CD4-positive, alpha-beta T cell treated with Interferon alpha-2 for 1 hour (primary cell): ENCODE data around the gene TLL2.

Experiments
- DNase-seq, 2 donors: peaks; one replicate each; pipeline ENCODE4 v3.0.0-alpha.2; 2020 to 2022

The TLL2 gene

DNA sequence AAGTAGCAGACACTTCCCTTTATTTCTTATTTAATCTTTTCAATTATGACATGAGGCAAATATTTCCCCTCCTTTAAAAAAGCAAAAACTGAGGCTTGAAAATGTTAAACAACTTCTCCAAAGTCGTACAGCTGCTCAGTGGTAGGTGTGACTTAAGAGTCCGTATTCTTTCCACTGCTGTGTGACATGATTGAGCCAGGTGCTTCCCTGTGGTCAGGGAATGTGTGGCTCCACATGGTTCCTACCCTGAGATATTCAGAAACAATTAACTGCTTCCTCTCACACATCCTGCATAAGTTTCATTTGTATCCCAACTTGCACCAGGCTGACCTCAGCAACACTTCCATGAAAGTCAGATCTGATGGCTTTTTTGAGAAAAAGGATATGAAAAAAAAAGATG is 168.5 kb downstream of the TLL2 start:
- DNase-seq = no peak

DNA sequence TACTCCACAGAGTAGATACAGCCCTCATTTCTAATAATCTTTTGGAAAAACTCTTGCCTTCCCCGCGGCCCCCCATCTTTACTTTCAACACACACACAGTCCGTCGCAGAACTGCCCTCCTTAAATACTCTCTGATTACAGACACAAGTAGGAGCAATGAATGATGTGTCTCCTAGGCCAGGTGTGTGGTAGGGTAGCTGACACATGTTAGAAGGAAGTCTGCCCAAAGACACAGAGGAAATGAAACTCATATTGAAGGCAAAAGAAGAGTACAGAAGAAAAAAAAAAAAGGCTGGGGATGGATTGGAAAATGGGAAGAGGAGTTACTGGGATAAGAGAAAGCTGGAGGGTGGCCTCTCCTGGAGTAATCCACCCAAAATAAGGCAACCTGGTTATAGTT is 169.5 kb downstream of the TLL2 start:
- DNase-seq = no peak

DNA sequence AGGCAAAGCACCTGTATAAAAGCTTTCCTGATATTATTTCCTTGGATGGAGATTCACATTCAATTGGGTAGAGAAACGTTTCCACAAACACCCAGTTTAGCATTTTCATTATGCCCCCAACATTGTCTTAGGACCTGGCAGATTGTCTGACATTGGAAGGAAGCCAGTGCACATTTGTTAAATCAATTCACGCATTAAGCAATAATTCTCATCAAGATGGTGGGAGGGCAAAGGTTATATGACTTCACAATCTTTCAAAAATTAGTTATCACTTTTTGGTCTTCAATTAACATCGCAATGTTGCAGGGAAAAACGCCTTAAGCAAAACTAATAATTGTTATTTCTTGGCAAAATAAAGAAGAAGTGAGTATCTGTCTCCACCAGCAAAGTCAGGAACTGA is 171.3 kb downstream of the TLL2 start:
- no peak for DNase-seq

DNA sequence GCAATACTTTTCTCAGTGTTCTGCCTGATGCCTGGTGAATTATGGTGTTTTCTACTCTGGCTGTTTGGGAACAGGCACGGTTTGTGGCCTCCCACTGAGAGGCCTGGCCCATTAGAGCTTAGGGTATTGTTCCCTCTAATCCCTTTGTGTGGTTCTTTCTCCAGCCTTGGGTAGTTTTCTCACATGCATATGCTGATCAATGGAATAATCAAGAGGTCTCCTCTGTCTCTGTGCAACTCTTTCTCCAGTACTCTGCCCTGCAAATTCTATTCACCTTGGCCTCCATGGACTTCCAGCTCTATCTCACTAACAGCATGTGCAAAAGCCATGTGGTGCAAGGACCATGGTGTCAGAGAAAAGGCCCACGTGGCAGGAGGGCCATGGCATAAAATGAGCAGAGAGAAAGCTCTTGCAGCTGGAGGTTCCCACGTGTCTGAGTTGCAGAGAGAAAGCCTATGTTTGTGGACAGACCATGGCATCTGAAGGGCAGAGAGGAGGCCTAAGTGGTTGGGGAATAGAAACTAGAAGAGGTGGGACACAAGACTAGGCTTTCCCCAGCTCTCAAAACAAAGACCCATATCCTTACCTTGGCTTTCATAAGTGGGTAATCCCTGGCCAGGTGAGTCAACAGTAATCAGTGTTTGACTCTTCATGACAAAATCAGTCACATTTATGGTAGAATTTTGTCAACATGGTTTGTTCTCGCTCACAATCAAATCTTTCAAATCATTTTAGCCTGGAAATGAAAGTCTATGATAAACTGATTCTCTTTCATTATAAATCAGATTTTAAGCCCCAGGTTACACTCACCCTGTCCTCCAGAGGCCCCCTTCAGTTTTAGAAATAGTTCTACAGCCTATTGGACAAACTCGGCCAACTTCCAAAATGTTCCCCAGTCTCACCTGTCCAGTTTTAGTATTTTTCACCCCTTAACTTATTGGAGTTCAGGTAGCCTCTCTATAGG is 172.2 kb downstream of the TLL2 start:
- no peak for DNase-seq

DNA sequence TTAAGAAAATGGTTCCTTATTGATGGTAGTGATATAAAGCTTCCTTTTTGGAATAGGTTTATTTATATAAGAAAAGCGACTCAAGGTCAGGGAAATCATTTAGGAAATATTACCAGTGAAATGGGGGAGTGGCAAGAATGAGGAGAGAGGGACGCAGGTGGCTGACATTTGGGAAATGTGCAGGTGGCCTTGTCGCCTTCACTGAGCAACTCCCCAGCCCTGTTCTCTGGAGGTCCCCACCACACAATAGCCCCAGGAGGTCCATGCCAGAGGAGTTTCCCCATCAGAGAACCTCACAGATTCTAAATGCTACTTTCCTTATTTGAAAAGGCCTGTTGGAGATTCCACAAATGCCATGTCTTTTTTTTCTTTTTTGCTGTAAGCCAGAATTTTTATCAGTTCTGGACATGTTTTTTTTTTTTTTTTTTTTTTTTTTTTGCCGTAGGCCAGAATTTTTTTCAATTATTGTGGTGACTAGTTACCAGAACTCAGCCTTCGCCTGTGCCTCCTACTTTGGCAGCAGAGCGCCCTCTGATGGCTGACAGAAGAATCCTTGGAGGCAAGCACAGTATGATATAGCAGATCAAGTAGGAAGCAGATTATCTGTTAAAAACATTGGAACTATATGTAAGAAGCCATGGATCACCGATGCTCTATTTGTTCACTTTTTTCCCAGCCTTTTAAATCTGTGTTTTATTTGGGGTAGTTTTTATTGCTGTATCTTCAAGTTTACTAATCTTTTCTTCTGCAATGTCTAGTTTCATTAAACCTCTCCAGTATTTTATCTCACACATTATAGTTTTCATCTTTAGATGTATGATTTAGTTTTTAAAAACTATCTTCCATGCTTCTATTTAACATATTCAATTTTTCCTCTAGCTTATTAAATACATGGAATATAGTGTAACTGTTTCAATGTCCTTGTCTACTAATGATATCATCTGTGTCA is 173.5 kb downstream of the TLL2 start:
- DNase-seq = peak; percentile 56 to 58

DNA sequence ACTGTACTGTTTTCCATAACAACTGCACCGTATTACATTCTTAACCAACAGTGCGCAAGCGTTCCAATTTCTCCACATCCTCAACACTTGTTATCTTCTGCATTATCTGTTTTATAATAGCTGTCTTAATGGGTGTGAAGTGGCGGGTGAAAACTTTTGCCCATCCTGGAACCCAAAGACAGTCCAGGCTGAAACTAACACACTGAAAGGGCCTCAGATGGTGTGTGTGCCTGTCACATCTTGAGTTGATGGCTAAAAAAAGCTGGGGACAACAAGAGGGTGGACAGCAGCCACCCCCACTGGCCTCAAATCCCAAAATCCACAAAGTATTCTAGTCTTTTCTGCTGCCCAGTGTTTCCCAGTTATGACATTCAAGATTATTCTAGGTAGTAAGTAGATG is 174.3 kb downstream of the TLL2 start:
- no peak for DNase-seq

DNA sequence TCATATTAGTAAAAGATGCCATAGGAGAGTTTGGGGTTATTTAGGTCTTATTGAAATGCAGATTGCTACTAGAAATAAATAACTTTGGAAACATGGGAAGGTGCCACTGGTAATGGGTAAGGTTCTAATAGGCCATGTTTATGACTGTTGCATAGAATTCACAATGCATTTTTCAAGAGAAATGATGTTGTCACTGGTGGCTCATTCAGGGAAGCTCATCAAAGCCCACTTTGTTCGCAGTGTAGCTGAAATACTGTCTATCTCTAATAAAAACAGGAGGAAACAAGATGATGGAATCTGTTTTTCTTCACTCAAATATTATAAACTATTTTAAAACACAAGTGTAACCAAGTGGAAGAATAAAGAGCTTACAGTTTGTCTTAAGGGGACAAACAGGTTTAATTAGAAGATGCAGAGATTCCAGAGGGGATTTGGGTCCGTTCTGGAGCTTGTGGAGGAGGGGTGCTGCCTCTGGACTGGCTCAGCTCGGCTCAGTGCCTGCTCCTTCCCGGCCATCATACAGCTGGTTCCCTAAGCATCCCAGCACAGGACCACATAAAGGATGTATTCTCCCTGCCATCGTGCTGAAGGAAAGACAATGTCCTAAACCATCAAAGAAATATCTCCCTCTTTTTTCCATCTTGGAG is 175.3 kb downstream of the TLL2 start:
- DNase-seq = no peak

DNA sequence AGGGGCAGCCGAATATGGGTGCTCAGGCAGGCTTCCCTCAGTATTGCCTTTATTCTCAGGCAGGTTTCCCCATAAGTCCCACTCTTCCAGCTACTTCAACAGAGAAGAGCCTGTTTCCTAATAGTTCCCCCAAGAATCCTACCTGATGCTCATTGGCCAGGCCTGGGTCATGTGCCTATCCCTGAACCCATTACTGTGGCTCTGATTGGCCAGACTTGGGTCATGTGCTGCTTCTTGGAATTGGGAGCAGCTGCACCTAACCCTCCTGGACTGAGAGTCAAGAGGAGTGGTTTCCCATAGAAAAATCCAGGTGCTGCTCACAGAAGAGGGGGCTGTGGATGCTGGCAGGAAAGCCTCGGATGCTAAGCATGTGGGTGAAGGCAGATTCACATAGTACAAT is 176.6 kb downstream of the TLL2 start:
- no peak for DNase-seq

DNA sequence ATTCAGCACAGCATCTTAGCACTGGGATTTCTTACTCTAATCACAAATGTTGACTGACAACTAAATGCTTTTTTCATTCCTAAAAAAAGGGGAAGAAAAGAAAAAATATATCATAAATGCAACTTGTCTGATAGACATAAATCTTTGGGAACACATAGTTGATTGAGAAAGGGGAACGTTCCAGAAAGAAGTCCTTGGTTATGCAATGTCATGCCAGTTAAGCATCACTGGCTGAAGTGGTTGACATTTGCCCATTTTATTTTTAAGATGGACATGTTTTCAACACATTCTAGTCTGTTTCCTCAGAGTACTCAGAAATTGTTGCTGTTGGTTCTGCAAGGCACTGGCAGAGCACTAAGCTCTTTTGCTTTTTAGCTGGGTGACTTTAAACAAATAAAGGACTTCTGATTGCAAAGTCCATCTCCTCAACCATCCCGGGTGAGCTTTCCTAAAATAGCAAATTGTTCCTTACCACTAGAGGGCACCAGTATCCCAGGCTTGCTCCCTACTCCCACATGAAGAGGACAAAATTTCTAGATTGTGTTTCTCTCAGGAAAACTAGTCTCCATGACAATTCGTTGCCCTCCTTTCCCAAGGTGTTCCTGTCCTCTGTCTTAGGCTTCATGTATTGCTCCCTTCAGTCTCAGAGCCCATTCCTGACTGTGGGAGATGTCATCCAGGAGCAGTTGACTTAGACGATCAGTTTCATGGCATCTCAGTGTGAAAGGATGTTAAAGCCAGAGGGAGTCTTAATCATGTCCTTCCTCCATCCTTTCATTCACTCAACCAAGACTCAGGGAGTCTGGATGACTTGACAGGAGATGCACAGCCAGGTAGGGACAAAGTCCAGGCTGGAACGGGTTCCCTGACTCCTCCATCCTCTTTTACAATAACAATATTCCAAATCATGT is 178.9 kb downstream of the TLL2 start:
- peak in 1 of 2 donors; percentile 22 for DNase-seq

DNA sequence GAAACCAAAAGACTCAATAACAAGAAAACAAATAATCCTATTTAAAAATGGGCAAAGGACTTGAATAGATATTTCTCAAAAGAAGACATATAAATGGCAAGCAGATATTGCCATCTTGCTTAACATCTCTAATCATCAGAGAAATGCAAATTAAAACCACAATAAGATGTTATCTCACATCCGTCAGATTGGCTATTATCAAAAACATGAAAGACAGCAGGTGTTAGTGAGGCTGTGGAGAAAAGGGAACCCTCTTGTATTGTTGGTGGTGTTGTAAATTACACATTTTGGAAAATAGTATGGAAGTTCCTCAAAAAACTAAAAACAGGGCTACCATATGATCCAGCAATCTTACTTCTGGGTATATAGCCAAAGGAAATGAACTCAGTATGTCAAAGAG is 180.6 kb downstream of the TLL2 start:
- DNase-seq = peak in 1 of 2 donors; percentile 13

DNA sequence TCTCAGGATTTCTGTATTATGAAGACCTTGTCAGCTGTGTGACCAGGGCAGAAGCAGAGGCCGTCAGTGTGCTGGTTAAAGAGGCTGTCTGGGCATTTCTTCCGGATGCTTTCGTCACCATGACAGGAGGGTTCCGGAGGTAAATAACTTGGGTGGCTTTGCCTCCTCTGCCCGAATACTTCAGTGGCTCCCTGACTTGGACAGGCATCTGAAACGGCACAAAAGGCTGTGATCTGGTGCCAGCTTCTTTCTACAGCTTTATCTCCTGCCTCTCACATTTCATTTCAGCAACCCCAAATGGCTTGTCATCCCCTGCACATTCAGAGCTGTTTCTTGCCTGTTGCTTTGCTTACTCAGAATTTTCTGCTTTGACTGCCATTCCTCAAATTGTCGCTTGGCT is 186.3 kb downstream of the TLL2 start:
- no peak for DNase-seq

DNA sequence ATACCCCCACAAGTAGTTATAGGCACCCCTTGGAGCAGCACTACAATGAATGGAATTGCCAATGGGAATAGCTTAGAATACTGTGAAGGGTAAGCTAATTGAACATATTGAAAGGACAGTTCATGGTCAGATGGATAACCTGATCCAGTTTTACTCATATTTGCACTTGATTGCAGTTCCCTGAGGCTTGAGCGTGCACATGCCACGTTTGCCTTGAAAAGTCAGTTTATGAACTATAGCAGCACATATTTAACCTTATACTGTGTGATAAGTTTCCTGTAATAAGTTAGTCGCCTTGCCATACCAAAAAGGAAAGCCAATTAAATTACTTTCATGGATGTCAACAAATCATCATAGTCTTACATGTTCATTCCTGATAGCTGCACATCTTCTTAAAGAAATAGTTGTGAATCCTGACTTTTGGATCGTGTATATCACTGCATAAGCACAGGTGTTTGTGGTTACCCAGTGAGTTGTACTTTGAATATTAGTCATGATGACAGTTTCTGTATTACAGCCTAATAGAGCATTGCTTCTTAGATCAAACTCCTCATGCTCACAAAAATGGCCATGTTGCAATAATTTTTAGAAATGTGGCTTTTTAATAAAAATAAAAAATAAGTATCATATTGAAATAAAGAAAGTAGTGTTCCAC is 187.9 kb downstream of the TLL2 start:
- DNase-seq = no peak

DNA sequence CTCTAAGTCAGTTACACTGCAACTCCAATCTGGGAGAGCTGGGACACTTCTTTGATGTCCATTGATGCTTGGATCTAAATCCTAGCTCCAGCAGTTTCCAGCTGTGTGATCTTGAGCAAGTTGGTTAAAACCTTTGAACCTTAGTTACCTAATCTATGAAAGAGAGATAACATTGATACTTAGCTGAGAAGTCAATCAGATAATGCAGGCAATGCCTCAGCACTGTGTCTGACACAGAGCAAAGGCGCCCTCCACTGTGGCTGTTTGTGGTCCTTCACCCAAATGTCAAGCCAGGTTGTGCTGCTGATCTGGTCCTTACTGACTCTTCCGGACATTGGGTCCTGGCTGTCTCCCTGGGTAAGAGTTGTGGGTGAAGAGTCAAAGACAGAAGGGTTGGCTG is 189.3 kb downstream of the TLL2 start:
- DNase-seq = no peak

DNA sequence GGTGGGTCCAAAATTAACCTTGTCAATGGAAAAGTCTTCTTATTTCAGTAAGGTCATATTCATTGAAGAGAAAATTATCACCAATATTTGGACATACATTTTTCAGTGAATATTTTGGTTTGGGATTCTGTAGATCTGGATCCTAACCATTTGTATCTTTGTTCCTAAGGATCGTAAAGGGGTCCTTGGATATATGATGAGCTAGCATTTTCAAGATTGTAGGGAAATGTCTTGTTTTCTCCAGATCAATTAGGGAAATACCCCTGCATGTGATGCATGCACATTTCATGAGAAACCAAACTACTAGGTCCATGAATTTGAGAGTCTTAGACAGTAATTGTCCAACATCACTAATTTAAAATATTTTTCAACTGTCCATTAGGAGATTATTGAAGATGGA is 191.5 kb downstream of the TLL2 start:
- no peak for DNase-seq

DNA sequence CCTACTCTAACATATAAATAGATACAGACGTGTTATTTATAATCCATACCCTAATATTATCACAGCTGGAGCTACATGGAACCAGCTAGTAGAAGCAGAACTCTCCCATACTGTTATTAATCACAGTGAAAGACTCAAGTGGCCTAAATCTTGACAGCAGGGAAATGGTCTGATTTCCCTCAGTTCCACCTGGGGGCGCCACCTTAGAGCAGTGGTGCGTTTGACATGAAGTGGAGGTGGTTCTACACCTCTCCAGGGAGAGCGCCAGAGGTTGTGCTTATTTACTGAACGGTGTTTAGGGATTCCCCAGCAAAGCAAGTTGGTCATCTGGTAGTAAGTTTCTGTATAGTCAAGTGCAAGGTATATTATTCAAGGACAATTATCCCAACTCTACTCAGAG is 191.9 kb downstream of the TLL2 start:
- no peak for DNase-seq

DNA sequence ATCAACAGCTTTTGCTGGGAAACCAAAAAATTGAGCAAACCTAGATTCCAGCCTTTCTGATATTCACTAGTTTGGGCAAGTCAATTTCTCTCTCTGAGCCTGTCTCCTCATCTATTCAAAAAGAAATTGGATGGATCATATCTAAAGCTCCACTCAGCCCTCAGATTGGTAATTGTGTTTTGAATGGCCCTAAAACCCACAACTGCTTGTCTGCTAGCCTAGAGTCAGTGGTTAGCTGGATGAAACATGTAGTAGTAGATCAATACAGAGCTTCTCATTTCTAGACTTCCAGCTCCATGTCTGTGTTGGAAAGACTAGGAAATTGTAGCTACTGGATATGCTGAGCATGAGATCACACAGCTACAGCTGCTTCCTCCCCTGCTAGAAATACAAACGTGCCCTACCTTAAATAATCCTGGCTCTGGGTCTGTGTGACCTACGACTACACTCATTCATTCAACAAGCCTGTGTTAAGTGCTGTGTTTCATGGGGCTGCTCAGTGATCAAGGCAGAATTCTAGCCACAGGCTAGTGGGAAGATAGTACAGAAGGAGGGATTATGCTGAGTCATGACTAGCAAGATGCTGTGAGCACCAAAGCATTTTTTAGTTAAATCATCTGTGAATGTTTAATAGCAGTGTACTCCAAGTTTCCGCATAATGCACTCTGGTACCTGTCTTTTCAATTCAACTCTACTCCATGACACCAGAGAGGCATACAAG is 193.8 kb downstream of the TLL2 start:
- no peak for DNase-seq

DNA sequence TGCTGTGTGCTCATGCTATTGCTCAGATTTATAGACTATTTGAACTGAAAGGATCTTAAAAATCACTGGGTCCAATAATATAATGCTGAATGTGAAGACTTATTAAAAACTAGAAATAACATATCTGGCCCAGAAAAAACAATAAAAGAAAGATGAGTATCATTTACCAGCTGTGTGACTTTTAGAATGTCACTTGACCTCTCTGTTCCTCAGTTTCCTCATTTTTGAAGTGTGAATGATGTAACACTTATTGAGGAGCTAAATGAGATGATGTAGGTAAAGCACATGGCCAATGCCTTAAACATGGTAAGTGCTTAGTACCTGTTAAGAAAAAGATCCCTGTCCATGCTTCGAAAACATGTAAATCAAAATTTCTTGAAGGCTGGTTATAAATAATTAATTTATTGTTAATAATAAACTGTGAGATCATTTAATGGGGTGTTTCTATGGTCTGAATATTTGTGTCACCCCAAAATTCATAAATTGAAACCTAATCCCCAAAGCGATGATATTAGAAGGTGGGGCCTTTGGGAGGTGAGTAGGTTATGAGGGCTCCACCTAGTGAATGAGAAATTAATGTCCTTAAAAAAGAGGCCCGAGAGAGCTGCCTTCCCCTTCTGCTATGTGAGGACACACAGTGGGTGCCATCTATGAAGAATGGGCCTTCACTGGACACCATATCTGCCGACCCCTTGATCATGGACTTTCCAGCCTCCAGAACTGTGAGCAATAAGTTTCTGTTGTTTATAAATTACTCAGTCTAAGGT is 196.5 kb downstream of the TLL2 start:
- no peak for DNase-seq
